HG02884 (cell line): ENCODE measurements around the gene OR52E6.
A peak's percentile ranks its signal among the peaks of the same experiment; 100 is the strongest.

Experiments used
- ATAC-seq: cut with Tn5 transposase; IDR thresholded peaks from one replicate; pipeline ENCODE4 v1.9.1; 2021; ENCODE audit warnings: mild to moderate bottlenecking, moderate library complexity; ENCODE audit not compliant: unreplicated experiment

The OR52E6 gene

DNA sequence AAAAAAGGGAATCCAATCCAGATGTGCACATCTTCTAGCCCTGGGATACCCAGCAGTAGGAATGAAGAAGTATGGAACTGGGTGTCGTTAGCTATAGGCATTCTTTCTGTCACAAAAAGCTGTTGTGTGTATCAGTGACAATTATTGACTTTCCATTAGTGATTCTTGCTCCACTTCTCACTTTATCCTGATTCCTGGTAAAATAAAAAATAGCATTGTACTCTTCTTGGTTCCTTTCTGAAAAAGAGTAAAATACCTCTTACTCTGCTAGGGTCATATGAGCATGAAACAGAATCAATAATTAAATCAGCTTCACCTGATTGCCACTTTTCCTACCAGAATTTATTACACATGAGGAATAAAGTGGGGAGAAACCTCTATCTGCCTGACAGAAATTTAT is at the start of gene OR52E6:
Gene OR52E6 (minus strand): TSS at position 101 of the 400 bp plus-strand sequence. CDS start 0 bp downstream, at position 101.
- no peak for ATAC-seq

- ATAC-seq = no peak
These were observed 49.6 kb upstream of the OR52E6 start for GRCh38 chr11:5891216-5891800.

DNA sequence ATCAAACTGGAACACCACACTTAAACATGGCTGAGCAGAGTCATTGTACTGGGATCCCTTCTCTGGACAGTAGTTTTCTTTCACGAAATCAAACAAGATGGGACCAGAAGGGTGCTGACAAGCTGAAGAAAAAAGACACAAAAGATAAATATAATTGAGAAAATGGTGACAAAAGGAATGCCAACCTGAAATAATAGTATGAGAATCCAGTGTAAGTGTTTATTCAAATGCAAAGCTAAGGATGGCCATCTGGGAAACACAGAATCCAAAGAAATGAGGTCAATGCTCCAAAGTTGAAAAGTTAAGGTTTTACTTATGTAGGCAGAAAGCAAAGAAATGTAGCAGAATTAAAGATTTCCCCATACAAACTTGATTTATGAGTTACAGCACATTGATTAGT is 46.0 kb upstream of the OR52E6 start:
- no peak for ATAC-seq

- ATAC-seq = no peak
These were observed 45.5 kb upstream of the OR52E6 start for GRCh38 chr11:5887172-5887571.

GRCh38 chr11:5881756-5882155 is 40.1 kb upstream of the OR52E6 start:
- ATAC-seq = no peak

GRCh38 chr11:5880329-5880728 is 38.6 kb upstream of the OR52E6 start, which contains the start of gene OR52E4:
TSS of gene OR52E4 (plus strand) at chr11:5880629. CDS start at chr11:5884293, 3,664 bp downstream.
- no peak for ATAC-seq

- no peak for ATAC-seq
These were observed 36.9 kb upstream of the OR52E6 start for GRCh38 chr11:5878564-5878963.

DNA sequence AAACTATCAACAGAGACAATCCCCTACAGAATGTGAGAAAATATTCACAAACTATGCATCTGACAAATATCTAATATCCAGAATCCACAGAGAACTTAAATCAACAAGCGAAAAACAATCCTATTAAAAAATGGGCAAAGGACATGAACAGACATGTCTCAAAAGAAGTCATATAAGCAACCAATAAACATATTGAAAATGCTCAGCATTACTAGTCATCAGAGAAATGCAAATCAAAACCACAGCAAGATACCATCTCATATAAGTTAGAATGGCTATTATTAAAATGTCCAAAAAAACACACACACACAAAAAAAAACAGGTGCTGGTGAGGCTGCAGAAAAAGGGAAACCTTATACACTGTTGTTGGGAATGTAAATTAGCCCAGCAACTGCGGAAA is 24.1 kb upstream of the OR52E6 start:
- ATAC-seq = no peak

DNA sequence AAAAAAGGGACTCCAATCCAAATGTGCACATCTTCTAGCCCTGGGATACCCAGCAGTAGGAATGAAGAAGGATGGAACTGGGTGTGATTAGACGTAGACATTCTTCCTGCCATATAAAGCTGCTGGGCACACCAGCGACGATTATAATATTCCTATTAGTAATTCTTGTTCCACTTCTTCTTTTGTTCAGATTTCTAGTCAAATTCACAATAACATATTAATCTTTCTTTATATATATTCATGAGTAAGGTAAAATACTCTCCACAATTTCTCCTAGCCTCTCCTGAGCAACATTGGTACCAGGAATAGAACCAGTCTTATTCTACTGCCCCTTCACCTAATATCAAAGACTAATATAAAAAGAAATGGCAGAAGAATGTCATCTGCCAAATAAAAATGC is 15.9 kb upstream of the OR52E6 start, which contains the start of gene OR52E8:
Gene OR52E8 (minus strand): TSS at position 101 of the 400 bp plus-strand sequence. CDS start 0 bp downstream, at position 101.
- ATAC-seq = no peak

DNA sequence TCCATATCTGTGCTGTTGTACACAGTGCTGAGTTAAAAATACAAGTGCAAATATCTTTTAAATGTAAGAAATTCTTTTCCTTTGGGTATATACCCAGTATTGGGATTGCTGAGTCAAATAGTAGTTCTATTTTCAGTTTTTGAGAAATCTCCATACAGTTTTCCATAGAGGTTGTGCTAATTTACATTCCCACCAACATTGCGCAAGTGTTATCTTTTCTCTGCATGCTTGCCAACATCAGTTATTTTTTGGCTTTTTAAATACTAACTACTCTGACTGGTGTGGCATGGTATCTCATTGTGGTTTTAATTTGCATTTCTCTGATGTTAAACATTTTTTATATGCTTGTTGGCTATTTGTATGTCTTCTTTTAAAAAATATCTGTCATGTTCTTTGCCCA is 9.3 kb upstream of the OR52E6 start:
- ATAC-seq = no peak

DNA sequence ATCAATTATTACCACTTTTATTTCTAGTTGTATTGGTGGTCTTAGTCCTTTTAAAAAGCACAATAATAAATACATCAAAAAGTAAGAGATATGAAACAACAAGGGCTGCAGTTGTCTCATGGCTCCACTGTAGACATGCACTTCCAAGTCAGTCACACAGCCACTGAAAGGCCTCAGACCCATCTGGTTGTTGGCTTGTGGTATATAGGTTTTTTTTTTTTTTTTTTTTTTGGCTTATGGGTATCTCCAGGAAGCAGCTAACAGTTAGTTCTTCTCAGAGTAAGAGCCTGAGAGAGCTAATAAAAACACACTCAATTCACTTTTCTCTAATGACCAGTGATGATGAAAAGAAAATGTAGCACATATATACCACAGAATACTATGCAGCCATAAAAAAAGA is 6.0 kb upstream of the OR52E6 start:
- no peak for ATAC-seq

- ATAC-seq = no peak
These were observed 5.0 kb upstream of the OR52E6 start for GRCh38 chr11:5846701-5847100.

DNA sequence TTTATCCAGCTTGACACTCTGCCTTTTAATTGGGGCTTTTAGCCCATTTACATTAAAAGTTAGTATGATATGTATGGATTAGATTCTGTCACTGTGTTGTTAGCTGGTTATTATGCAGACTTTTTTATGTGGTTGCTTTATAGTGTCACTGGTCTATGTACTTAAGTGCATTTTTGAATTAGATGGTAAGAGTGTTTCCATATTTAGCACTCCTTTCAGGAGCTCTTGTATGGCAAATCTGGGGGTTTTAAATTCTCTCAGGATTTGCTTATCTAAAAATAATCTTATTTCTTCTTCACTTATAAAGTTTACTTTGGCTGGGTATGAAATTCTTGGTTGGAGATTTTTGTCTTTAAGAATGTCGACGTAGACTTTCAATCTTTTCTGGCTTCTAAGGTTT is 4.0 kb downstream of the OR52E6 start:
- no peak for ATAC-seq

DNA sequence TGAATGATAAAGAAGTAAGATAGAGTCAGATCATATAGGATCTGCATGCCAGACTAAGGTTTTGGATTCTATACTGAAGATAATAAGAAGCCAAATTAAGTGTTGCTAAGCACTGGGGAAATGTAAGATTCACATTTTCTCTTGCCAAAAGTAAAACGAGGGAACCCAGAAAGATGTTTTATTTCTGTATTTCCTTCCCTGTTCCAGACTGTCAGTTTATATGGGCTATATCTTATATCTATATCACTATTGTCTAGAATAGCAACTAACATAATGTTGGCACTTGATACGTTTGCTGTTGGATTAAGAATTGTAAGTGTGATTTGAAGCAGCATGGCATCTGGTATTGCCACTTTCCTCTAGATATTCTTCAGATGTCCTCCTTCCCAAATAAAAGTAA is 8.3 kb downstream of the OR52E6 start:
- no peak for ATAC-seq

DNA sequence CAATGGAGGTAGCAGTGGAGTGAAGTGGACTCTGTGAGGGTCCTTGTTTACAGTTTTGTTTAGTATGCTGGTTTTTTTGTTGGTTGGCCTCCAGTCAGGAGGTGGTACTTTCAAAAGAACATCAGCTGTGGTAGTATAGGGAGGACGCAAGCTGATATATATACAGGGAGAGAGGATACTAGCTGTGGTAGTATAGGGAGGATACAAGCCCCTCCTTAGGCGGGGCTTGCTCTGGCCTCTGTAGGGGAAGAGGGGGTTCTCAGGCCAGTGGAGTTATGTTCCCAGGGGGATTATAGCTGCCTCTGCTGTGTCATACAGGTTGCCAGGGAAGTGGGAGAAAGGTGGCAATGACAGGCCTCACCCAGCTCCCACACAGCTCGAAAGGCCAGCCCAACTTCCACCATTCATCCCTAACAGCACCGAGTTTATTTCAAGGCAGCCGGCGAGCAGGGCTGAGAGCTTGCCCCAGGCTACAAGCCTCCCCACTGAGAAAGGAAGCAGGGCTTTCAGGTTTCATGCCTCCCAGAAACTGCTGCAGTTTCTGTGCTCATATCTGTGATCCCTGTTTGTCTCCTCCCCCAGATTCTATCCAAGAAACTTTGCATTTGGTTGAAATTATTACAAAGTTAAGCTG is 10.4 kb downstream of the OR52E6 start:
- ATAC-seq = no peak

DNA sequence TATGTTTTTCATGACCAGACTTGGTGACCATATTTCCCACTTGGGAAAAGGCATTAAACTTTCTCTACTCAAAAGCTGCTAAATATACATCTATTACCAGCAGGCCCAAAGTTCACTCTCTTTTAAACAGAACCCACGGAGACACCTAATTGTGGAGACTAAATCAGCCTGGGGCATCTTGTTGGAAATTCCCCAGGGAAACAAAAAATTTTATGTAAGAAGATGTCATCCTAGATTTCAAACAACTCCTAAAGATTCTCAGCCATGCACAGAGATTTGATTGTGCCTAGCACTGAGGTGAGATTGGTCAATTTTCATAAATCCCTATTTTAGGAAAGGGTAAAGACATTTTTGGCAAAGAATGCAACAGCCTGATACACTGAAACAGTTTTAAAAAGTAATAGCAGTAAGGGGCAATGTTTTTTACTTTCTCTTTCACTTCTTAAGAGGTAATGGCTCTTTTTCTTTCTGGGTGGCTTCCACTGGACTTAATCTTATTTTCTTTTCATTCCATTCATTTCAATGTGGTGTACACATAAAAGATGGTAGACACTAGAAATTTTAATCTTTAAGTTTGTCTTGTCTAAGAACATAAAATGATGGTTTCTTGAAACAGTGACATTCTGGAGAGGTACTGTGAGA is 23.3 kb downstream of the OR52E6 start:
- ATAC-seq = no peak

DNA sequence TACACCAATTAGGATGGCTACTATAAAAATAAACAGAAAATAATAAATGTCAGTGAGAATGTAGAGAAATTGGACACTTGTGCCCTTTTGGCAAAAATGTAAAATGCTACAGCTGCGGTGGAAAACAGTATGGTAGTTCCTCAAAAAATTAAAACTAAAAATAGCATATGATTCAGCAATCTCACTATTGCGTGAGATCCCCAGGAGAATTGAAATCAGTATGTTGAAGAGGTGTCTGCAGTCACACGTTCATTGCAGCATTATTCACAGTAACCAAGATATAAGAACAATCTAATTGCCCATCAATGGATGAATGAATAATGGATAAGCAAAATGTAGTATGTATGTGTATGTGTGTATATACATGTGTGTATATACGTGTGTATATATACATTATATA is 26.2 kb downstream of the OR52E6 start:
- no peak for ATAC-seq

DNA sequence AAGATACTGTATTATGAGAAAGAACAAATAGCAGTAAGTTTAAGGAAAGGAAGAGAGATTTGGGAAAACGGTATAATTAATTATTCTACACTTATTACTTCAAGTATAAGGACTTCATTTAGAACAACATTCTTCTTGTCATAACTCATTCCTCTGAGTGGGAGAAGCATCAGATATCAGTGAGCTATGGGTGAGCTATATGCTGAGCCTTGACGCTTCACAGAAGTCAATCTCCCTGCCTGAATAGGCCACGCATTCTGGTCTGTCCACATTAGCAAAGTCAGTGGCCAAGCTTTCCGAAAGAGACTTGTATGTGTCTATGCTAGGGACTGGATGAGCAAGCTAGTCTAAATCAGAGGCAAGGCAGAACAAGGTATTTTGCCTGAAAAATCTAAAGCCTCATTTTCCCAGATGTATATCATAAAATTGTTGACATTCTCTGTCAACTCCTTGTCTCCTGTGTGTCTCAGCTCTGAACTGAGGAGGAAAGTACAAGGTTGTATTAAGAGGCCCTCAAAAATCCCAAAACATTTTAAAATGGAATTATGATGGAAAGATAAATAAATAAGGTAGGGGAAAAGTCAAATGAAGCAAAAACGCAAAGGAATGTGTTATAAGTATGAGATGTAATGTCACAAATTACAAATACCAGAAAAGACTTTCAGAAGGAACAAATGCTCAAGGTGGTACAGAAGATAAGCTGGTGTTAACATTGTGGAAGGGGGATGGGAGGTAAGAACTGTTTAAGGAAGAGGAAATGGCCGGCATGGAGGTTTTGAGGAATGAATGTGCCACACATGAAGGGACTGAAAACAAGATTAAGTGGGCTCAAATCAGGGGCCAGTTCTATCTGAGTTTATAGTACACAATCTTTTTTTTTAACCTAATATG is 31.5 kb downstream of the OR52E6 start:
- ATAC-seq = no peak

GRCh38 chr11:5809122-5809519 is 32.6 kb downstream of the OR52E6 start:
- peak; percentile 14 for ATAC-seq

GRCh38 chr11:5808500-5809121 is 33.1 kb downstream of the OR52E6 start, which contains the start of gene OR52N2:
TSS of gene OR52N2 (plus strand) at chr11:5808924. CDS start at chr11:5820336, 11,412 bp downstream.
- peak; percentile 93 for ATAC-seq

DNA sequence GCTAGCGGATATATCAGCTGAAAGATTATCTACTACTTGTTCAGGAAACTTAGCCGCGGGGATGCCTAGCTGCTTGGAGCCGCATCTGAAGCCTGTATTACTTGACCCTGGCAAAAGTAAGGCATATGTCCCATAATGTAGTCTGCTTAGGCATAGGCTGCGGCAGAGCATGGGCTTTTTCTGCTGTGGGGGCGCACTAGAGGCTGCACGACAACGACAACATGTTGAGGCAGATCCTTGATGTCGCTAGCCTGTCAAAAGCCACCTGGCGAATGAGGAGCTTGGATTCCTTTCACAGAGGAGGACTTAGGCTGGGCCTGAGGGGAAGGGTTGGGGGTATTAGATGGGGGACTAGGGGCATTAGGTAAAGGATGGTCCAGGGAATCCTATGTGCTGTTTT is 34.1 kb downstream of the OR52E6 start:
- ATAC-seq = no peak
